ENCODE measurements around the gene CNTNAP2.

Gene CNTNAP2

GRCh38 chr7:147858421-147858820, 1741.8 kb downstream of the CNTNAP2 start:
- Histone ChIP-seq H3K9ac (ENCODE audit: low read depth, low read length) (no peak overlapping the region), H4K20me1 (ENCODE audit: insufficient read depth, low read length) (no peaks in the 10 kb centered on the region), H3K4me3 (ENCODE audit: low read depth in 1 of 2, low read length in 2 of 2) (no peak overlapping the region), H3K36me3 (ENCODE audit: insufficient read depth, low read length) (no peaks in the 10 kb centered on the region), H3K9me3 (ENCODE audit: insufficient read depth, low read length, severe bottlenecking) (no peaks in the 10 kb centered on the region), H3K4me1 (ENCODE audit: insufficient read depth, low read length) (no peaks in the 10 kb centered on the region), H3K27ac (ENCODE audit: low read length) (no peak overlapping the region), H2AFZ (ENCODE audit: low read depth, low read length) (no peak overlapping the region), H3K4me2 (ENCODE audit: insufficient read depth, low read length) (no peak overlapping the region), H3K27me3 (ENCODE audit: insufficient read depth, low read length, poor library complexity) (no peaks in the 10 kb centered on the region), H3K79me2 (ENCODE audit: insufficient read depth, low read length) (no peaks in the 10 kb centered on the region)
- TF ChIP-seq CTCF (IDR thresholded peaks at IDR 0.05; ENCODE audit: borderline replicate concordance, extremely low read depth, low read length, poor library complexity, severe bottlenecking), result no peak
- TF ChIP-seq EZH2 (IDR thresholded peaks at IDR 0.05; ENCODE audit: borderline replicate concordance, low read depth, low read length, severe bottlenecking), result no peak
- no peak for ATAC-seq (ENCODE audit: insufficient read depth, low read depth)
- DNase-seq, result no peak

GRCh38 chr7:147859033-147859432, 1742.4 kb downstream of the CNTNAP2 start:
- Histone ChIP-seq H3K36me3 (ENCODE audit: insufficient read depth, low read length) (no peaks in the 10 kb centered on the region), H3K79me2 (ENCODE audit: insufficient read depth, low read length) (no peaks in the 10 kb centered on the region), H2AFZ (ENCODE audit: low read depth, low read length) (no peak overlapping the region), H3K4me3 (ENCODE audit: low read depth in 1 of 2, low read length in 2 of 2) (no peak overlapping the region), H4K20me1 (ENCODE audit: insufficient read depth, low read length) (no peaks in the 10 kb centered on the region), H3K9ac (ENCODE audit: low read depth, low read length) (no peak overlapping the region), H3K4me1 (ENCODE audit: insufficient read depth, low read length) (no peaks in the 10 kb centered on the region), H3K27me3 (ENCODE audit: insufficient read depth, low read length, poor library complexity) (no peaks in the 10 kb centered on the region), H3K4me2 (ENCODE audit: insufficient read depth, low read length) (no peak overlapping the region), H3K9me3 (ENCODE audit: insufficient read depth, low read length, severe bottlenecking) (no peaks in the 10 kb centered on the region), H3K27ac (ENCODE audit: low read length) (no peak overlapping the region)
- no peak for TF ChIP-seq EZH2 (IDR thresholded peaks at IDR 0.05; ENCODE audit: borderline replicate concordance, low read depth, low read length, severe bottlenecking)
- TF ChIP-seq CTCF (IDR thresholded peaks at IDR 0.05; ENCODE audit: borderline replicate concordance, extremely low read depth, low read length, poor library complexity, severe bottlenecking), result no peak
- no peak for ATAC-seq (ENCODE audit: insufficient read depth, low read depth)
- DNase-seq, result no peak

- DNase-seq, result no peak
- no peak overlapping the region for H3K27ac ChIP-seq (ENCODE audit: low read length)
Measured at GRCh38 chr7:147859486-147859885, 1742.9 kb downstream of the CNTNAP2 start.

More at GRCh38 chr7:147859486-147859885, 1742.9 kb downstream of the CNTNAP2 start:
- Histone ChIP-seq H2AFZ (ENCODE audit: low read depth, low read length) (no peak overlapping the region), H4K20me1 (ENCODE audit: insufficient read depth, low read length) (no peaks in the 10 kb centered on the region), H3K4me2 (ENCODE audit: insufficient read depth, low read length) (no peak overlapping the region), H3K36me3 (ENCODE audit: insufficient read depth, low read length) (no peaks in the 10 kb centered on the region), H3K9me3 (ENCODE audit: insufficient read depth, low read length, severe bottlenecking) (no peaks in the 10 kb centered on the region), H3K4me1 (ENCODE audit: insufficient read depth, low read length) (no peaks in the 10 kb centered on the region), H3K27me3 (ENCODE audit: insufficient read depth, low read length, poor library complexity) (no peaks in the 10 kb centered on the region), H3K9ac (ENCODE audit: low read depth, low read length) (no peak overlapping the region), H3K79me2 (ENCODE audit: insufficient read depth, low read length) (no peaks in the 10 kb centered on the region), H3K4me3 (ENCODE audit: low read depth in 1 of 2, low read length in 2 of 2) (no peak overlapping the region)
- no peak for ATAC-seq (ENCODE audit: insufficient read depth, low read depth)
- TF ChIP-seq EZH2 (IDR thresholded peaks at IDR 0.05; ENCODE audit: borderline replicate concordance, low read depth, low read length, severe bottlenecking) (no peak), CTCF (IDR thresholded peaks at IDR 0.05; ENCODE audit: borderline replicate concordance, extremely low read depth, low read length, poor library complexity, severe bottlenecking) (no peak)
